HEK293 (cell line): ENCODE data around the gene SMYD2.

Source experiments
- CTCF ChIA-PET: fragments of 350-600 bp; formaldehyde crosslinking; extraction: SDS; loops from one replicate; lab custom pipeline; 2021; ENCODE audit warnings: antibody characterized with exemption; lab: Yijun Ruan, JAX
- POLR2A ChIA-PET: fragments of 300-600 bp; formaldehyde crosslinking; extraction: SDS; loops from one replicate; lab custom pipeline; 2020; ENCODE audit warnings: antibody characterized with exemption, inconsistent platforms; lab: Yijun Ruan, JAX
- H3K27ac ChIP-seq: fragments of 200-500 bp; sonication (Bioruptor generic); 2 replicates; pipeline ENCODE4 v1.5.1; 2014; ENCODE audit warnings: low read depth, low read length, control low read depth, inconsistent platforms; ENCODE audit errors: extremely low read depth
- H3K36me3 ChIP-seq, 2 experiments: fragments of 200-500 bp in 1 of 2; sonication (Bioruptor generic) in 1 of 2; 1 replicate in 1 of 2; 2 replicates in 1 of 2; pipeline ENCODE4 v1.5.1; 2014 to 2017; ENCODE audit warnings: inconsistent platforms in 2 of 2, low read length in 2 of 2; ENCODE audit not compliant: control insufficient read depth in 2 of 2, insufficient read depth in 1 of 2
- H3K4me1 ChIP-seq: fragments of 200-500 bp; sonication (Bioruptor generic); 2 replicates; pipeline ENCODE4 v1.5.1; 2014; ENCODE audit warnings: mild to moderate bottlenecking, low read length, inconsistent platforms; ENCODE audit not compliant: control insufficient read depth, insufficient read depth
- H3K4me3 ChIP-seq: 2 replicates; pipeline ENCODE4 v1.5.1; 2011; ENCODE audit warnings: low read depth, mild to moderate bottlenecking, control low read depth, low read length, moderate library complexity
- H3K9me3 ChIP-seq: fragments of 200-500 bp; sonication (Bioruptor generic); 2 replicates; pipeline ENCODE4 v1.5.1; 2014; ENCODE audit warnings: low read depth, low read length, inconsistent platforms; ENCODE audit not compliant: control insufficient read depth, insufficient read depth
- HIC1 ChIP-seq: fragments of 450-650 bp; formaldehyde crosslinking; IDR thresholded peaks from 2 replicates; pipeline ENCODE4 v1.5.1; 2016; ENCODE audit warnings: missing biosample characterization, missing genetic modification characterization
- PRDM6 ChIP-seq: fragments of 450-650 bp; formaldehyde crosslinking; IDR thresholded peaks from 2 replicates; pipeline ENCODE4 v1.5.1; 2017; ENCODE audit warnings: missing biosample characterization, missing genetic modification characterization
- ZBTB10 ChIP-seq: fragments of 450-650 bp; formaldehyde crosslinking; IDR thresholded peaks from 2 replicates; pipeline ENCODE4 v1.5.1; 2016; ENCODE audit warnings: missing biosample characterization, missing genetic modification characterization
- ZBTB17 ChIP-seq: fragments of 450-650 bp; formaldehyde crosslinking; IDR thresholded peaks from 2 replicates; pipeline ENCODE4 v1.5.1; 2016; ENCODE audit warnings: missing biosample characterization, missing genetic modification characterization
- ZBTB44 ChIP-seq: fragments of 450-650 bp; IDR thresholded peaks from 2 replicates; pipeline ENCODE4 v1.5.1; 2018; ENCODE audit warnings: missing biosample characterization, mild to moderate bottlenecking, missing genetic modification characterization
- ZBTB8A ChIP-seq: fragments of 450-650 bp; formaldehyde crosslinking; IDR thresholded peaks from 2 replicates; pipeline ENCODE4 v1.5.1; 2016; ENCODE audit warnings: missing biosample characterization, missing genetic modification characterization
- ZNF140 ChIP-seq: fragments of 450-650 bp; formaldehyde crosslinking; IDR thresholded peaks from 2 replicates; pipeline ENCODE4 v1.5.1; 2016; ENCODE audit warnings: missing biosample characterization, missing genetic modification characterization
- ZNF155 ChIP-seq: fragments of 450-650 bp; formaldehyde crosslinking; IDR thresholded peaks from 2 replicates; pipeline ENCODE4 v1.5.1; 2016; ENCODE audit warnings: missing biosample characterization, missing genetic modification characterization
- ZNF341 ChIP-seq: fragments of 450-650 bp; formaldehyde crosslinking; IDR thresholded peaks from 2 replicates; pipeline ENCODE4; 2016; ENCODE audit warnings: low read depth, missing biosample characterization, missing genetic modification characterization
- ZNF350 ChIP-seq: fragments of 450-650 bp; formaldehyde crosslinking; IDR thresholded peaks from 2 replicates; pipeline ENCODE4 v1.5.0; 2017; ENCODE audit warnings: missing biosample characterization, mild to moderate bottlenecking, missing genetic modification characterization
- ZNF416 ChIP-seq: fragments of 450-650 bp; formaldehyde crosslinking; IDR thresholded peaks from 2 replicates; pipeline ENCODE4 v1.5.1; 2016; ENCODE audit warnings: missing biosample characterization, missing genetic modification characterization
- ZNF514 ChIP-seq: fragments of 450-650 bp; formaldehyde crosslinking; IDR thresholded peaks from 2 replicates; pipeline ENCODE4 v1.5.1; 2016; ENCODE audit warnings: missing biosample characterization, missing genetic modification characterization
- ZNF639 ChIP-seq: fragments of 450-650 bp; formaldehyde crosslinking; IDR thresholded peaks from 2 replicates; pipeline ENCODE4 v1.5.1; 2016; ENCODE audit warnings: missing biosample characterization, missing genetic modification characterization
- ZNF658 ChIP-seq: fragments of 450-650 bp; formaldehyde crosslinking; IDR thresholded peaks from 2 replicates; pipeline ENCODE4; 2016; ENCODE audit warnings: missing biosample characterization, missing genetic modification characterization
- ZNF677 ChIP-seq: fragments of 450-650 bp; IDR thresholded peaks from 2 replicates; pipeline ENCODE4 v1.5.0; 2018; ENCODE audit warnings: missing biosample characterization, mild to moderate bottlenecking, missing genetic modification characterization, moderate library complexity
- ZNF776 ChIP-seq: fragments of 450-650 bp; formaldehyde crosslinking; IDR thresholded peaks from 2 replicates; pipeline ENCODE4 v1.5.0; 2017; ENCODE audit warnings: missing biosample characterization, missing genetic modification characterization, borderline replicate concordance
- ZNF791 ChIP-seq: fragments of 450-650 bp; formaldehyde crosslinking; IDR thresholded peaks from 2 replicates; pipeline ENCODE4 v1.5.1; 2016; ENCODE audit warnings: missing biosample characterization, missing genetic modification characterization

Gene SMYD2

GRCh38 chr1:214379236-214379970 lies 98.4 kb downstream of the SMYD2 start:
- Histone ChIP-seq H3K4me1 (no peaks in the 10 kb centered on the region; the same call in 1 of the 2 replicates), H3K36me3 (peaks cover 4 to 30% of the 10 kb centered on the region in 2 experiments; a peak in 2 of 3 replicates), H3K9me3 (no peaks in the 10 kb centered on the region), H3K27ac (no peak overlapping the region), H3K4me3 (no peak overlapping the region)
- ChIA-PET POLR2A (no interaction called here), CTCF (interaction anchor here (1.5 to 1.7 kb wide), 2 partner anchors 48 to 118 kb away, joined by 4 to 5 read pairs; no protein-coding TSS in a partner anchor)
- TF ChIP-seq ZNF140 (tag by site-specific recombination) (no peak), ZNF416 (tag by site-specific recombination) (no peak), ZNF791 (tag by site-specific recombination) (no peak), ZNF776 (tag by site-specific recombination) (no peak), ZNF350 (tag by site-specific recombination) (no peak), ZNF658 (no peak), ZNF341 (tag by site-specific recombination) (no peak), ZNF677 (tag by site-specific recombination) (no peak), ZNF155 (tag by site-specific recombination) (no peak), ZNF639 (tag by site-specific recombination) (no peak), ZBTB44 (no peak), HIC1 (tag by site-specific recombination) (no peak), ZBTB17 (tag by site-specific recombination) (no peak), ZNF514 (tag by site-specific recombination) (no peak), ZBTB10 (tag by site-specific recombination) (no peak), PRDM6 (tag by site-specific recombination) (no peak), ZBTB8A (tag by site-specific recombination) (no peak)
